CD4-positive, alpha-beta T cell treated with Interleukin-4 for 1 hour (primary cell): ENCODE results near the gene MAN2A1.

Experiments used
- DNase-seq, 2 donors: peaks; one replicate each; pipeline ENCODE4 v3.0.0-alpha.2; 2020 to 2022

Gene MAN2A1

DNA sequence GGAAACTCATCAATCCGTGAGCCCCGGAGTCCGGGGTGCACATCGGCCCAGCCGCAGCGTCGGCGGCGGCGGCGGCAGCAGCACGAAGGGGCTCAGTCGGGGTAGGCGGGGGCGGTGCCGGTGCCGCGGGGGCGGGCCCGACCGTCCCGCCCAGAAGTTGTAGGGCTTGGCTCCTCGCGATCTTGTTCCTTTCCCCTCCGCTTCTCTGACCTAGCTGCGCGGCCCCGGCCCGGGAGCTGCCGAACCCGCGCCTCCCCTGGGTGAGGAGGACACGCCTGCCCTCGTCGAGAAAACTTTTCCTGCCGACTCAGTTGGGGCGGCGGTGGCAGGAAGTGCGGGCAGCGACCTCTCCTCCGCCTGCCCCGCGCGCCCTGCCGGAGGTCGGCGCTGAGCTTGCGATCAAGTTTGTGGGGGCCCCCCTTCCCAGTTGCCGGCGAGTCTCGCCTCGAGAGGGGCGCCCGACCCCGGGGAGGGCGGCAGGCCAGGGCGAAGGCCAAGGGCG lies at the start of gene MAN2A1:
MAN2A1 (plus strand) TSS at position 188 of the 502 bp plus-strand sequence. CDS start 491 bp downstream, outside the sequence.
- peak; percentile 83 to 84 for DNase-seq

GRCh38 chr5:109640976-109641375 lies 48.8 kb upstream of the MAN2A1 start:
- no peak for DNase-seq

DNA sequence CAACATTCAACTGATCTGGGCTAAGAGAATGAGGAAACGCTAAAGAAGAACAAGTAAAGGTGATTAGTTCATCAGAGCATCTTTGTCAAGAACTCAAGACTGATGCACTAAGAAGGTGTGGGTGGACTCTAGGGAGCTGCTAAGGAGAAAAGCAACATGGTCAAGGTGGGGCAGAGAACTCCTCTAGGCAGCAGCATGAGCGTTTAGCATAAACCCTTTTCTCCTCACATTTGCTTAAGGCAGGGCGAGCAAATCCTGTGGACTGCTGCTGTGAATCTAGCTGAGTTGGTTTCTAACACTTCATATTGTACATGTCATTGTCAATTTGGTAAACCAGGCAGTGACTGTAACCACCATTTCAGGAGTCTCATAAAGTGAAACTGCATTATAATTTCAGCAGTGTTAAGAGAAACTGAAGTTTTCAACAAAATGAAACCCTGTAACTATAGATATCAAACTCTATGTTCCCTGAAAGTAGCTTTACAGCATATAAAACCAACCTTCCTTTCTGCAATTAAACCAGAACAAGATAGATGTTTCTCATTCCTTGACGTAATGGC lies 45.9 kb upstream of the MAN2A1 start:
- DNase-seq, result no peak

DNA sequence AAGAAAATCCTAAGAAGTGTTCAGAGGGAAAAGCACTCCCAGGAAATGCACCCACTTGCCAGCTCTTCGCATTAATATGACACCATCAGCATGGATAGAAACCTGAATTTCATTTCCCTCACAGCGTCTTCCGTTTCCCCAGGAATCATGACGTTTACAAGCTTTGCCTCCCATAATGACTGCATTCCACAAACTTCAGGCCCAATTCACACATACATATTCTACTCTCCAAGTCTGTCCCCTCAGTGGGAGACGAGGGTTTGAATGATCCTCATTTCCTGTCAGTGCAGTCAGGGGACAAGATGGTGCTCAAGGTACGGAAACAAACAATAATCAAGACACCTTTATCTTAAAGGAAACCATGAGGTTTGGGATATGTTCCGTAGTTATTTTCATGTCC lies 44.9 kb upstream of the MAN2A1 start:
- DNase-seq, result no peak

GRCh38 chr5:109645707-109646192 lies 44.0 kb upstream of the MAN2A1 start:
- no peak for DNase-seq

- DNase-seq, result no peak
Measured at GRCh38 chr5:109649318-109649717, 40.4 kb upstream of the MAN2A1 start.

- DNase-seq, result no peak
Measured at GRCh38 chr5:109650493-109650892, 39.2 kb upstream of the MAN2A1 start.

- DNase-seq, result no peak
Measured at GRCh38 chr5:109652096-109652495, 37.6 kb upstream of the MAN2A1 start.

GRCh38 chr5:109653042-109653441 lies 36.7 kb upstream of the MAN2A1 start:
- no peak for DNase-seq

- no peak for DNase-seq
Measured at GRCh38 chr5:109653561-109654239, 36.0 kb upstream of the MAN2A1 start.

GRCh38 chr5:109654455-109654854 lies 35.3 kb upstream of the MAN2A1 start:
- DNase-seq, result peak in 1 of 2 donors; percentile 45

DNA sequence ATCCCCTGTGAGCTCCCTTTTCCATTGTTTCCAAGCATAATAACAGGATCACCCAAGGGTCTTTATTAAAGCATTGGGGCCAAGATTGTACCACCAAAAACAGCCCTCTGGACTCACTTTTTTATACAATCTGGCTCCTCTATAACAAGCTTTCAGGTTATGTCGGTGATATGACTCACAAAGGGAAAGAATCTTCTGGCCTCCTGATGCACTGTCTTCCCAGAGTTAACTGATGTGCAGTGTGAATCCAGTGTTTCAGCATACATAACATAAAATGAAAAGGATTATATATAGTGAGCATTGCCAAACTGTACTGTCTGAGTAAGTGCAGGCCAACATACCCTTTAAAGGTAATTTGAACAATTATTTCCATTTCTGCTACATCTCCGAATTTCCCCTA lies 33.9 kb upstream of the MAN2A1 start:
- no peak for DNase-seq

GRCh38 chr5:109656829-109657228 lies 32.9 kb upstream of the MAN2A1 start:
- DNase-seq, result peak; percentile 49 to 75

DNA sequence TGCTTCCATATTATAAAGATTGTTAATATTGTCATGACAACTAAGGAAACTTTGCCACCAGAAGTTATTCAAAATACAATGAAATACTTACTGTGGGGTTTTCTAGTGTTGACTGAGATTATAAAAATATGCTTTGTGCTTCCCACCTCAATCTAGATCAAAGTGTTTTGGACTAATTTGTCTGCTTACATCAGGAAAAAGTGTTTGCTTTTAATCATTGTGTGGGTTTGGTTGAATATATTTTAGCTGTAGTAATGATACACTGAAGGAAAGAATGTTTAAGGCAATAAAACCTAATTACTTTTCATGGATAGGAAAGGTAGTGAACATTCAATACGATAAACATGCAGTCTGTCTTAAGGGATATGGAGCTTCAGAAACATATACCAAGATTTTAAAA lies 29.8 kb upstream of the MAN2A1 start:
- DNase-seq, result no peak

DNA sequence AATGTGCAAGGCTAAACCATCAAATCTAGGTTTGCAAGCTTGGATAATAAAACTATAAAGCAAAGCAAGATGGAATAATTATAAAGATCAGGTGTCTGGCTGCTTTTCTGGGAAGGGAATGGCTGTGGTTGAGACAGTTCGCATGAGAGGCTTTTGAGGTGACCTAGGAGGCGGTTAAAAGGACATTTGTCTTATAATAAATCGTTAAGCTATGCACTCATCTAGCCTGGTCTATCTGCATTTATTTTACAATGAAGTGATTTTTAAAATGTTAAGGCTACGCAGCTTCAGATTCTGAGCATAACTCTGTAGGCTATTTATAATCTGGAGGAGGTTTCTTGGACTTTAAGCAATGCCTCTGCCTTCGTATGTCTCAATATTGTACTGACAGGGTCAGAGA lies 29.4 kb upstream of the MAN2A1 start:
- DNase-seq, result no peak

DNA sequence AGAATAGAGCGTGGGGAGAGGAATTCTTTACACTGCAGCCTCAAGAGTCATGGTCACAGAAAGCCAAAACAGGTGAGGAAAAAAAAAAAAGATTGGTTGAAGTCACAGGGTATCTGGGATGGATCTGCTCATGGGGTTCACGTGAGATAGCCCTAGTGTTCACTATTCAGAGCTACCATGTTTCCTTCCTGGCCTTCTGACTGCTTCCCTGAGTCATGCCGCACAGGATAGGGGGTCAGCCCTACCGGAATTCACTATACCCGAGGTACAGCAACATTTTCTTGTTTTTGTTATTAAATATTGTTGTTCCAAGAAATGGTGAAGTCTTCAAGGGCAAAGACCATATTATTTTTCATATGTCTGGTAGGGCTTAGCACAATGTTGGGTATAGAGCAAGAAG lies 21.5 kb upstream of the MAN2A1 start:
- DNase-seq, result no peak

DNA sequence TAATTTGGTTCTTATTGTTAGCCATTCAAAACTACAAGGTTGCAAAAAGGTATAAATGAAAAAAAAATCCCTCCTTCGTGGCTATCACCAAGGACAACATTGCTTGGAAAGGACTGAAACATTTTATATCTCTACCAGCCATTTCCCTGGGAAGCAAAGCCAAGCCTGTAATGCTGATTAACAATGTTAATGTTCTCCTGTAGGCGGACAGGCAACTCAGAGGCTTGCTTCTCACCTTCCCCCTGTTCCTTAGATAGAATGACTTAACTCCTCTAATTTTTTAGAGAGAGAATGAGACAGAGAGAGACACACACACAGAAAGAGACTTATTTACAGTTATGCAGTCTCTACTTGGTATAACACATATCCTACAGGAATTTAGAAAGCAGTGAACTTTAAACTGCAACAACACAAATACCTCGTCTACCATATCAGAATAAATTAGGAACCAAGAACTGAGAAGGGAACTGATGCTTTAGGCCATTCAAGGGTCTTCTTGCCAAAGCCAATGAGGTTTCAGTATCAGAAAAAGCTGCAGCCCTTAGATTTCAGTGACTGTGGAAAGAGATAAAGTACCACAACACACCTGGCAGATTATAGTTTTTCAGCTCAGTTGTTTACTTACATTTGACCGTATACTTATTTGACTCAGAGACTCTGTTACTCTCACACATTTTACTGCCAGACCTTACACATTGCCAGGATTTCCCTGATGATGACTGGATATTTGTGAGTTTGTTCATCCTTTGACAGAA lies 20.9 kb upstream of the MAN2A1 start:
- no peak for DNase-seq

- no peak for DNase-seq
Measured at GRCh38 chr5:109669991-109670706, 19.6 kb upstream of the MAN2A1 start.

- DNase-seq, result no peak
Measured at GRCh38 chr5:109671136-109671535, 18.6 kb upstream of the MAN2A1 start.

DNA sequence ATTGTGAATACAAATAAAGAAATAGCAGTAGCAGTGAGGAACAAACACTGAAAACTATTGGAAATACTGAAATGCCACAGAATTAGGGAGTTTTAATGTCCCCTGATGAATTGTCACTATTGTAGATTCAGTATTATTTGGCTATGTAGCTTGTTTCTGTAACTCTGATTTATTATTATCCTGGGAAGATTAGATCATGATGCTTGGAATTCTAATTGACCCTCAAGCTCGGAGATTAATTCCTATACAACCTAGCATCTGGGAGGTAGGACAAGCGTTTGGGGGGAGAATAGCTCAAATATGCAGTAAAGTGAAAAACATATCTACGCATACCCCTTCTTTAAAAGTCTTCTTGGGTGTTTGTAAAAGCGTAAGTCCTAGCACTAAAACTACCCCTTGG lies 15.1 kb upstream of the MAN2A1 start:
- DNase-seq, result no peak

DNA sequence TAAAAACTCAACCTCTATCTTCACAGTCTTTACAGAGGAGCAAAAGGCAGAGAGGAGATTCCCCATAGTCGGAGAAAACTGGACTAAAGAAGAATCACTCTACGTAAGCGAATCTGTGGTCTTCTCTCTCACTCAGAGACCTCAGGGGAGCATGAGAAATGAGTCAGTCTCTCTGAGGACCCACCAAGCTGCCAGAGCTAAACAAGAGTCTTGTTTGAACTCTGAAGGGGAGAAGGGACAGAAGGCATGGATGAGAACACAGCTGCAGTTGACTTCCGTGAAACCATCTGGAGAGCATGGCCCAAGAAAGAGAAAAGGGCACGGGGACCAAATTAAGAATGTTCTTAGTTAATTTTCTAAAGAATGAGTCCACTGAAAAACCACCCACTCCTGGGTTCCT lies 12.8 kb upstream of the MAN2A1 start:
- no peak for DNase-seq

- DNase-seq, result no peak
Measured at GRCh38 chr5:109678447-109678846, 11.3 kb upstream of the MAN2A1 start.

- DNase-seq, result no peak
Measured at GRCh38 chr5:109681763-109682162, 8.0 kb upstream of the MAN2A1 start.
